Activated CD4-positive, alpha-beta memory T cell treated with anti-CD3 and anti-CD28 coated beads for 36 hours (primary cell): ENCODE measurements around the gene GARS1. TPM values are rescaled to one million over a fixed set of nuclear protein-coding genes. Genes with fewer than 3 reads are reported as not detected.

Experiments used
- CTCF ChIA-PET: fragments of 350-600 bp; sonication (Branson Sonifier 250); formaldehyde crosslinking; loops from one replicate; lab custom pipeline; 2021; ENCODE audit warnings: antibody characterized with exemption, inconsistent platforms; lab: Charles Lee
- POLR2A ChIA-PET: fragments of 350-600 bp; sonication (Branson Sonifier 250); formaldehyde crosslinking; loops from one replicate; lab custom pipeline; 2021; ENCODE audit warnings: antibody characterized with exemption; lab: Charles Lee
- DNase-seq: peaks from one replicate; pipeline ENCODE4 v3.0.0-alpha.2; 2020
- H3K27ac Mint-ChIP-seq: one replicate; pipeline ENCODE4 v1.8.0; 2021; ENCODE audit warnings: mixed read lengths
- H3K27me3 Mint-ChIP-seq: one replicate; pipeline ENCODE4 v1.8.0; 2021; ENCODE audit warnings: mixed read lengths
- H3K36me3 Mint-ChIP-seq: one replicate; pipeline ENCODE4 v1.8.0; 2021; ENCODE audit warnings: mixed read lengths
- H3K4me1 Mint-ChIP-seq: one replicate; pipeline ENCODE4 v1.8.0; 2021; ENCODE audit warnings: low read depth, mixed read lengths
- H3K4me3 Mint-ChIP-seq: one replicate; pipeline ENCODE4 v1.8.0; 2021; ENCODE audit warnings: mild to moderate bottlenecking, mixed read lengths
- H3K9me3 Mint-ChIP-seq: one replicate; pipeline ENCODE4 v1.8.0; 2021; ENCODE audit warnings: mixed read lengths
- intact Hi-C: fragments of 100-400 bp; cut with micrococcal nuclease; formaldehyde crosslinking; loops from one replicate; pipeline ENCODE4 v1.15.1; 2023
- total RNA-seq, 2 experiments: library from RNA; stranded (reverse); gene quantifications; one replicate each; pipeline ENCODE4 v1.2.3, GENCODE V29; 2021

Gene GARS1
- total RNA-seq, 2 experiments from 2014 or later = 345 to 368 TPM

GRCh38 chr7:30598121-30598876, 3.6 kb downstream of the GARS1 start:
- ChIA-PET CTCF (no interaction called here), POLR2A (interaction anchor here (0.6 kb wide), 1 partner anchor 11 kb away, joined by 3 read pairs; no protein-coding TSS in a partner anchor)
- peaks cover 42% of the 10 kb centered on the region for H3K4me1 Mint-ChIP-seq
- H3K27me3 Mint-ChIP-seq = no peaks in the 10 kb centered on the region
- H3K9me3 Mint-ChIP-seq = no peaks in the 10 kb centered on the region
- DNase-seq = no peak
- H3K27ac Mint-ChIP-seq = peak overlapping the region; percentile 51
- peak overlapping the region; percentile 54 for H3K4me3 Mint-ChIP-seq
- peaks cover 75% of the 10 kb centered on the region for H3K36me3 Mint-ChIP-seq
- intact Hi-C loops = loop anchor here (10.0 kb wide), 1 partner anchor 1897 kb away; the partner anchor contains the start of genes AVL9 and LSM5

GRCh38 chr7:30604901-30605300, 10.2 kb downstream of the GARS1 start:
- intact Hi-C loops = loop anchor here (1.0 kb wide), 2 partner anchors 8 to 9 kb away; no protein-coding TSS in a partner anchor
- Mint-ChIP-seq H3K9me3 (no peaks in the 10 kb centered on the region), H3K36me3 (peaks cover 77% of the 10 kb centered on the region), H3K4me1 (peaks cover 53% of the 10 kb centered on the region), H3K27ac (peak overlapping the region; percentile 54), H3K27me3 (no peaks in the 10 kb centered on the region), H3K4me3 (no peak overlapping the region)
- POLR2A ChIA-PET = interaction anchor here (0.6 to 1.5 kb wide), 2 partner anchors 9 to 17 kb away, joined by 3 to 7 read pairs; no protein-coding TSS in a partner anchor
- CTCF ChIA-PET = interaction anchor here (1.1 to 1.9 kb wide), 2 partner anchors 8 to 135 kb away, joined by 3 to 4 read pairs; no protein-coding TSS in a partner anchor
- DNase-seq = no peak

- POLR2A ChIA-PET = interaction anchor here (0.6 kb wide), 1 partner anchor 8 kb away, joined by 5 read pairs; no protein-coding TSS in a partner anchor
- Mint-ChIP-seq H3K4me1 (peaks cover 55% of the 10 kb centered on the region), H3K36me3 (peaks cover 74% of the 10 kb centered on the region), H3K9me3 (no peaks in the 10 kb centered on the region), H3K4me3 (no peak overlapping the region), H3K27ac (no peak overlapping the region), H3K27me3 (no peaks in the 10 kb centered on the region)
- no peak for DNase-seq
- intact Hi-C loops = no loop called here
- CTCF ChIA-PET = interaction anchor here (1.9 kb wide), 1 partner anchor 134 kb away, joined by 4 read pairs; no protein-coding TSS in a partner anchor
Measured at GRCh38 chr7:30605832-30606231, 11.2 kb downstream of the GARS1 start.

GRCh38 chr7:30612658-30613265, 18.1 kb downstream of the GARS1 start:
- CTCF ChIA-PET = interaction anchor here (0.6 to 1.0 kb wide), 4 partner anchors 8 to 127 kb away, joined by 3 read pairs; no protein-coding TSS in a partner anchor
- H3K4me3 Mint-ChIP-seq = no peak overlapping the region
- POLR2A ChIA-PET = interaction anchor here (0.8 to 1.0 kb wide), 2 partner anchors 9 to 16 kb away, joined by 3 to 6 read pairs; no protein-coding TSS in a partner anchor
- peak; percentile 79 for DNase-seq
- H3K4me1 Mint-ChIP-seq = peaks cover 54% of the 10 kb centered on the region
- no peaks in the 10 kb centered on the region for H3K9me3 Mint-ChIP-seq
- H3K27me3 Mint-ChIP-seq = no peaks in the 10 kb centered on the region
- peaks cover 80% of the 10 kb centered on the region for H3K36me3 Mint-ChIP-seq
- peak overlapping the region; percentile 87 for H3K27ac Mint-ChIP-seq
- intact Hi-C loops = loop anchor here (1.0 kb wide), 2 partner anchors 8 to 15 kb away; no protein-coding TSS in a partner anchor

- intact Hi-C loops = loop anchor here (1.0 kb wide), 2 partner anchors 9 to 14 kb away; no protein-coding TSS in a partner anchor
- no peaks in the 10 kb centered on the region for H3K27me3 Mint-ChIP-seq
- H3K9me3 Mint-ChIP-seq = no peaks in the 10 kb centered on the region
- peaks cover 77% of the 10 kb centered on the region for H3K36me3 Mint-ChIP-seq
- H3K27ac Mint-ChIP-seq = peak overlapping the region; percentile 87
- peaks cover 52% of the 10 kb centered on the region for H3K4me1 Mint-ChIP-seq
- DNase-seq = no peak
- ChIA-PET CTCF (interaction anchor here (0.6 to 1.4 kb wide), 5 partner anchors 9 to 126 kb away, joined by 3 read pairs; no protein-coding TSS in a partner anchor), POLR2A (interaction anchor here (0.6 to 1.2 kb wide), 4 partner anchors 9 to 41 kb away, joined by 3 to 7 read pairs (median 5); no protein-coding TSS in a partner anchor)
- no peak overlapping the region for H3K4me3 Mint-ChIP-seq
Measured at GRCh38 chr7:30613366-30614325, 19.0 kb downstream of the GARS1 start.

GRCh38 chr7:30616318-30616717, 21.6 kb downstream of the GARS1 start:
- POLR2A ChIA-PET = interaction anchor here (1.0 kb wide), 1 partner anchor 22 kb away, joined by 3 read pairs; no protein-coding TSS in a partner anchor
- Mint-ChIP-seq H3K36me3 (peaks cover 74% of the 10 kb centered on the region), H3K27ac (no peak overlapping the region), H3K27me3 (no peaks in the 10 kb centered on the region), H3K4me1 (peaks cover 34% of the 10 kb centered on the region), H3K4me3 (no peak overlapping the region), H3K9me3 (no peaks in the 10 kb centered on the region)
- DNase-seq = no peak
- intact Hi-C loops = no loop called here
- CTCF ChIA-PET = no interaction called here

GRCh38 chr7:30617359-30617758, 22.7 kb downstream of the GARS1 start:
- no peak for DNase-seq
- ChIA-PET POLR2A (interaction anchor here (0.8 kb wide), 1 partner anchor 11 kb away, joined by 3 read pairs; no protein-coding TSS in a partner anchor), CTCF (no interaction called here)
- H3K4me3 Mint-ChIP-seq = no peak overlapping the region
- H3K27ac Mint-ChIP-seq = peak overlapping the region; percentile 29
- no peaks in the 10 kb centered on the region for H3K9me3 Mint-ChIP-seq
- intact Hi-C loops = no loop called here
- H3K27me3 Mint-ChIP-seq = no peaks in the 10 kb centered on the region
- H3K4me1 Mint-ChIP-seq = peaks cover 27% of the 10 kb centered on the region
- H3K36me3 Mint-ChIP-seq = peaks cover 76% of the 10 kb centered on the region

GRCh38 chr7:30618080-30618676, 23.5 kb downstream of the GARS1 start:
- Mint-ChIP-seq H3K9me3 (no peaks in the 10 kb centered on the region), H3K36me3 (peaks cover 72% of the 10 kb centered on the region), H3K4me1 (peaks cover 18% of the 10 kb centered on the region), H3K27ac (no peak overlapping the region), H3K27me3 (no peaks in the 10 kb centered on the region), H3K4me3 (no peak overlapping the region)
- POLR2A ChIA-PET = interaction anchor here (0.6 to 1.1 kb wide), 3 partner anchors 9 to 95 kb away, joined by 3 read pairs; no protein-coding TSS in a partner anchor
- intact Hi-C loops = no loop called here
- CTCF ChIA-PET = interaction anchor here (1.5 kb wide), 1 partner anchor 54 kb away, joined by 3 read pairs; no protein-coding TSS in a partner anchor
- DNase-seq = no peak

GRCh38 chr7:30618961-30619360, 24.3 kb downstream of the GARS1 start:
- peaks cover 11% of the 10 kb centered on the region for H3K4me1 Mint-ChIP-seq
- H3K36me3 Mint-ChIP-seq = peaks cover 69% of the 10 kb centered on the region
- intact Hi-C loops = no loop called here
- H3K27ac Mint-ChIP-seq = no peak overlapping the region
- ChIA-PET CTCF (interaction anchor here (1.5 kb wide), 2 partner anchors 55 to 121 kb away, joined by 3 to 5 read pairs; no protein-coding TSS in a partner anchor), POLR2A (interaction anchor here (1.1 kb wide), 1 partner anchor 8 kb away, joined by 3 read pairs; no protein-coding TSS in a partner anchor)
- no peaks in the 10 kb centered on the region for H3K27me3 Mint-ChIP-seq
- no peak for DNase-seq
- no peaks in the 10 kb centered on the region for H3K9me3 Mint-ChIP-seq
- no peak overlapping the region for H3K4me3 Mint-ChIP-seq

GRCh38 chr7:30625283-30625682, 30.6 kb downstream of the GARS1 start:
- CTCF ChIA-PET = no interaction called here
- intact Hi-C loops = loop anchor here (10.0 kb wide), 1 partner anchor 110 kb away; no protein-coding TSS in a partner anchor
- POLR2A ChIA-PET = no interaction called here
- H3K9me3 Mint-ChIP-seq = no peaks in the 10 kb centered on the region
- peaks cover 69% of the 10 kb centered on the region for H3K36me3 Mint-ChIP-seq
- DNase-seq = no peak
- H3K4me1 Mint-ChIP-seq = peaks cover 27% of the 10 kb centered on the region
- H3K4me3 Mint-ChIP-seq = no peak overlapping the region
- H3K27ac Mint-ChIP-seq = peak overlapping the region; percentile 86
- H3K27me3 Mint-ChIP-seq = no peaks in the 10 kb centered on the region
